ENCODE measurements around the gene NT5M. TPM values are rescaled to one million over a fixed set of nuclear protein-coding genes. Genes with fewer than 3 reads are reported as not detected.

The NT5M gene
- total RNA-seq, 1 experiment from 2014 or later: 10.2 TPM

DNA sequence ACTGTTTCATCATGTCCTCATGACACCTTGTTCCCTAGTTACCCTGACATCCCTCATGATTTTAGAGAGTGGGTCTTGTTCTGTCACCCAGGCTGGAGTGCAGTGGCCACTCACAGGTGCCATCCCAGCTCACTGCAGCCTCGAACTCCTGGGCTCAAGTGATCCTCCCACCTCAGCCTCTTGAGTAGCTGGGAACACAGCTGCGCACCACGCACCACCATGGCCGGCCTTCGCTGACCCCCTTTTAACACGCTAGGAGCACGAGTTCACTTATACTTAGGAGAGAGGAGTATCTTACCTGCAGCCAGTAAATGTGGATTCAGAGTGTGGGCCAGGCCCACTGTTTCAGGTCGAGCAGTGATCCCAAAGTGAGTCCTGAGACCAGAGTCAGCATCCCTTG, 21.4 kb downstream of the NT5M start:
- H3K36me3 ChIP-seq (ENCODE audit: control insufficient read depth in 1 of 2, insufficient read depth in 2 of 2, low read length in 2 of 2): no peaks in the 10 kb centered on the region
- ChIA-PET POLR2A (no interaction called here), CTCF (no interaction called here), RAD21 (ENCODE audit: low non-redundant PET in 1 of 2, low total read pairs in 2 of 2, uncharacterized antibody in 2 of 2, unreplicated experiment in 2 of 2) (no interaction called here)
- H2AFZ ChIP-seq (ENCODE audit: low read depth, low read length, poor library complexity, severe bottlenecking): no peak overlapping the region
- no peak for DNase-seq (ENCODE audit: low read depth, low spot score)
- no peak overlapping the region for H3K27ac ChIP-seq (ENCODE audit: low read depth, low read length)
- H3K4me2 ChIP-seq (ENCODE audit: low read length): no peak overlapping the region
- H3K79me2 ChIP-seq (ENCODE audit: insufficient read depth, low read length): no peaks in the 10 kb centered on the region
- H3K9me3 ChIP-seq (ENCODE audit: control insufficient read depth in 1 of 2, insufficient read depth in 1 of 2, low read depth in 1 of 2, low read length in 2 of 2): no peaks in the 10 kb centered on the region
- intact Hi-C loops (cut with micrococcal nuclease): no loop called here
- BruUV-seq (replicated peaks): no TSS peak
- no peak overlapping the region for H3K9ac ChIP-seq (ENCODE audit: low read length)
- no peak for ATAC-seq
- no peaks in the 10 kb centered on the region for H3K9me2 ChIP-seq (ENCODE audit: insufficient read depth)
- H4K20me1 ChIP-seq (ENCODE audit: insufficient read depth): no peaks in the 10 kb centered on the region
- no peak overlapping the region for H3K4me3 ChIP-seq (replicated peaks in 1 of 2; ENCODE audit: low read depth in 1 of 2, low read length in 2 of 2)
- TF ChIP-seq SRF (IDR thresholded peaks at IDR 0.05; ENCODE audit: low read depth): no peak
- H3K4me1 ChIP-seq (ENCODE audit: control insufficient read depth in 1 of 2, insufficient read depth in 2 of 2, low read length in 2 of 2): no peaks in the 10 kb centered on the region
- no peaks in the 10 kb centered on the region for H3K27me3 ChIP-seq (ENCODE audit: insufficient read depth, low read length)

DNA sequence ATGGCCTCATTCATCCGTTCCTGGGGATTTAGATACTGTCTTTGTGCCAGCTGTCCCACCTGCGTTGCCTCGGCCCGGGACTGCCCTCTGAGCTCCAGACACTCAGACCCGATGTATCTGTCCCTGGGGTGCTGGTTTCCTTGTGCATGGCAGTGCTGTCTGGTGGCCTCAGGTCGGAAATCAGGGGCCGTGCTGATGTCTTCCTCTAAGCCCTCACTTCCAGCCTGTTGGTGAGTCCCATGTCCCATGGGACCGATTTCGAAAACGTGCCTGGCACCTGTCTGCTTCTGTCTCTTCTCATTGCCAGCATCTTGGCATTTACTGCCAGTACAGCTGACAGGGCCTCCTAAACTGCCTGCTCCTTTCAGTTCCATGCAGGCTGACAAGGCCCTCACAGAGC, 22.1 kb downstream of the NT5M start:
- RAD21 ChIA-PET (ENCODE audit: low non-redundant PET in 1 of 2, low total read pairs in 2 of 2, uncharacterized antibody in 2 of 2, unreplicated experiment in 2 of 2): no interaction called here

More for the DNA sequence above, 22.1 kb downstream of the NT5M start:
- no peak overlapping the region for H3K9ac ChIP-seq (ENCODE audit: low read length)
- ChIA-PET POLR2A (no interaction called here), CTCF (no interaction called here)
- no peaks in the 10 kb centered on the region for H3K36me3 ChIP-seq (ENCODE audit: control insufficient read depth in 1 of 2, insufficient read depth in 2 of 2, low read length in 2 of 2)
- H2AFZ ChIP-seq (ENCODE audit: low read depth, low read length, poor library complexity, severe bottlenecking): no peak overlapping the region
- H3K79me2 ChIP-seq (ENCODE audit: insufficient read depth, low read length): no peaks in the 10 kb centered on the region
- TF ChIP-seq CEBPB (IDR thresholded peaks at IDR 0.05; ENCODE audit: low read depth) (no peak), POLR2AphosphoS5 (IDR thresholded peaks at IDR 0.05; ENCODE audit: low read depth, low read length) (no peak), CTCF (IDR thresholded peaks at IDR 0.05 in 2 of 3, conservative IDR thresholded peaks at IDR 0.05 in 1 of 3; ENCODE audit: borderline replicate concordance in 1 of 3, insufficient read depth in 1 of 3, low read depth in 2 of 3, low read length in 2 of 3) (no peak), SRF (IDR thresholded peaks at IDR 0.05; ENCODE audit: low read depth) (no peak), ZNF274 (IDR thresholded peaks at IDR 0.05; ENCODE audit: low read depth, low read length) (no peak), EGR1 (IDR thresholded peaks at IDR 0.05; ENCODE audit: low read depth) (no peak), ATF3 (IDR thresholded peaks at IDR 0.05) (no peak), JUND (IDR thresholded peaks at IDR 0.05) (no peak), YY1 (IDR thresholded peaks at IDR 0.05; ENCODE audit: extremely low read depth, insufficient replicate concordance, low read depth, low read length) (no peak), EZH2 (IDR thresholded peaks at IDR 0.05) (no peak), CBX3 (IDR thresholded peaks at IDR 0.05; ENCODE audit: low read depth) (no peak), EZH2phosphoT487 (IDR thresholded peaks at IDR 0.05; ENCODE audit: borderline replicate concordance) (no peak), POLR2A (IDR thresholded peaks at IDR 0.05; ENCODE audit: borderline replicate concordance, extremely low read depth, insufficient read depth, insufficient read length) (no peak), TCF7L2 (IDR thresholded peaks at IDR 0.05; ENCODE audit: borderline replicate concordance, extremely low read depth, insufficient read depth, insufficient read length) (no peak), SIN3A (IDR thresholded peaks at IDR 0.05; ENCODE audit: low read depth) (no peak), ZFX (IDR thresholded peaks at IDR 0.05) (no peak)
- TF ChIP-seq, protein P1, sequence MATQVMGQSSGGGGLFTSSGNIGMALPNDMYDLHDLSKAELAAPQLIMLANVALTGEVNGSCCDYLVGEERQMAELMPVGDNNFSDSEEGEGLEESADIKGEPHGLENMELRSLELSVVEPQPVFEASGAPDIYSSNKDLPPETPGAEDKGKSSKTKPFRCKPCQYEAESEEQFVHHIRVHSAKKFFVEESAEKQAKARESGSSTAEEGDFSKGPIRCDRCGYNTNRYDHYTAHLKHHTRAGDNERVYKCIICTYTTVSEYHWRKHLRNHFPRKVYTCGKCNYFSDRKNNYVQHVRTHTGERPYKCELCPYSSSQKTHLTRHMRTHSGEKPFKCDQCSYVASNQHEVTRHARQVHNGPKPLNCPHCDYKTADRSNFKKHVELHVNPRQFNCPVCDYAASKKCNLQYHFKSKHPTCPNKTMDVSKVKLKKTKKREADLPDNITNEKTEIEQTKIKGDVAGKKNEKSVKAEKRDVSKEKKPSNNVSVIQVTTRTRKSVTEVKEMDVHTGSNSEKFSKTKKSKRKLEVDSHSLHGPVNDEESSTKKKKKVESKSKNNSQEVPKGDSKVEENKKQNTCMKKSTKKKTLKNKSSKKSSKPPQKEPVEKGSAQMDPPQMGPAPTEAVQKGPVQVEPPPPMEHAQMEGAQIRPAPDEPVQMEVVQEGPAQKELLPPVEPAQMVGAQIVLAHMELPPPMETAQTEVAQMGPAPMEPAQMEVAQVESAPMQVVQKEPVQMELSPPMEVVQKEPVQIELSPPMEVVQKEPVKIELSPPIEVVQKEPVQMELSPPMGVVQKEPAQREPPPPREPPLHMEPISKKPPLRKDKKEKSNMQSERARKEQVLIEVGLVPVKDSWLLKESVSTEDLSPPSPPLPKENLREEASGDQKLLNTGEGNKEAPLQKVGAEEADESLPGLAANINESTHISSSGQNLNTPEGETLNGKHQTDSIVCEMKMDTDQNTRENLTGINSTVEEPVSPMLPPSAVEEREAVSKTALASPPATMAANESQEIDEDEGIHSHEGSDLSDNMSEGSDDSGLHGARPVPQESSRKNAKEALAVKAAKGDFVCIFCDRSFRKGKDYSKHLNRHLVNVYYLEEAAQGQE (IDR thresholded peaks at IDR 0.05; ENCODE audit: low read depth): no peak
- no peaks in the 10 kb centered on the region for H3K9me3 ChIP-seq (ENCODE audit: control insufficient read depth in 1 of 2, insufficient read depth in 1 of 2, low read depth in 1 of 2, low read length in 2 of 2)
- H3K9me2 ChIP-seq (ENCODE audit: insufficient read depth): no peaks in the 10 kb centered on the region
- H4K20me1 ChIP-seq (ENCODE audit: insufficient read depth): no peaks in the 10 kb centered on the region
- no peak overlapping the region for H3K4me2 ChIP-seq (ENCODE audit: low read length)
- no peaks in the 10 kb centered on the region for H3K27me3 ChIP-seq (ENCODE audit: insufficient read depth, low read length)
- intact Hi-C loops (cut with micrococcal nuclease): no loop called here
- DNase-seq (ENCODE audit: low read depth, low spot score): no peak
- H3K4me3 ChIP-seq (replicated peaks in 1 of 2; ENCODE audit: low read depth in 1 of 2, low read length in 2 of 2): no peak overlapping the region
- BruUV-seq (replicated peaks): no TSS peak
- ATAC-seq: no peak
- H3K4me1 ChIP-seq (ENCODE audit: control insufficient read depth in 1 of 2, insufficient read depth in 2 of 2, low read length in 2 of 2): no peaks in the 10 kb centered on the region
- H3K27ac ChIP-seq (ENCODE audit: low read depth, low read length): no peak overlapping the region
